GM12878 (cell line): ENCODE results near the gene PHACTR3. TPM values are rescaled to one million over a fixed set of nuclear protein-coding genes. Genes with fewer than 3 reads are reported as not detected.

Experiments used
- ATAC-seq: fragments of 200-7000 bp; cut with Tn5 transposase; 3 replicates; pipeline ENCODE4 v1.9.1; 2020; ENCODE audit warnings: mild to moderate bottlenecking, moderate library complexity
- BruUV-seq: library from RNA; stranded (reverse); fragments of 400-500 nt; replicated peaks from 2 replicates; lab custom pipeline; 2021; lab: Mats Ljungman, UMichigan
- CTCF ChIA-PET: fragments of 300-600 bp; sonication (Branson Sonifier 250); formaldehyde crosslinking; extraction: SDS; loops from one replicate; lab custom pipeline; 2021; ENCODE audit warnings: inconsistent platforms; lab: Yijun Ruan, JAX
- POLR2A ChIA-PET: fragments of 350-600 bp; formaldehyde crosslinking; extraction: SDS; loops from one replicate; lab custom pipeline; 2021; ENCODE audit warnings: inconsistent platforms; lab: Charles Lee
- RAD21 ChIA-PET: fragments of 300-600 bp; sonication (Branson Sonifier 250); formaldehyde crosslinking; loops from one replicate; lab custom pipeline; 2023; ENCODE audit warnings: antibody characterized with exemption; ENCODE audit not compliant: unreplicated experiment; lab: Charles Lee
- SMC1A ChIA-PET: fragments of 300-600 bp; sonication (Branson Sonifier 250); formaldehyde crosslinking; loops from one replicate; lab custom pipeline; 2023; ENCODE audit not compliant: unreplicated experiment, uncharacterized antibody; lab: Charles Lee
- DNase-seq: peaks from one replicate; pipeline ENCODE4 v3.0.0-alpha.2; 2011; ENCODE audit warnings: low read depth, low spot score
- FAIRE-seq: peaks from 3 replicates; lab custom pipeline; 2011; peaks lifted over from hg19 to GRCh38; lab: Jason Lieb, UNC
- H2AFZ ChIP-seq: 2 replicates; pipeline ENCODE4 v1.6.0; 2011; ENCODE audit warnings: low read depth, low read length, control low read depth; ENCODE audit not compliant: control insufficient read depth
- H3K27ac ChIP-seq: 2 replicates; pipeline ENCODE4 v1.5.1; 2011; ENCODE audit warnings: control low read depth; ENCODE audit not compliant: control insufficient read depth, insufficient read depth
- H3K27me3 ChIP-seq, 2 experiments: replicated peaks in 1 of 2; 2 replicates each; pipeline versions ENCODE4 v1.6.0 to v1.6.1; 2011; ENCODE audit warnings: low read length in 1 of 2; ENCODE audit not compliant: control insufficient read depth in 2 of 2, insufficient read depth in 2 of 2
- H3K36me3 ChIP-seq, 2 experiments: 2 replicates each; pipeline ENCODE4 v1.5.1; 2011; ENCODE audit warnings: low read length in 1 of 2; ENCODE audit not compliant: control insufficient read depth in 2 of 2, insufficient read depth in 2 of 2
- H3K4me1 ChIP-seq: 2 replicates; pipeline ENCODE4 v1.6.1; 2011; ENCODE audit warnings: mild to moderate bottlenecking, low read length, moderate library complexity, mixed read lengths; ENCODE audit not compliant: control insufficient read depth, insufficient read depth
- H3K4me2 ChIP-seq: 2 replicates; pipeline ENCODE4 v1.6.0; 2011; ENCODE audit warnings: control low read depth; ENCODE audit not compliant: control insufficient read depth, insufficient read depth
- H3K4me3 ChIP-seq: fragments of 200-600 bp; sonication (generic); 2 replicates; pipeline ENCODE4 v1.5.1; 2016
- H3K79me2 ChIP-seq: 2 replicates; pipeline ENCODE4 v1.6.0; 2011; ENCODE audit warnings: low read length; ENCODE audit not compliant: control insufficient read depth, insufficient read depth
- H3K9ac ChIP-seq: 2 replicates; pipeline ENCODE4 v1.8.0; 2011; ENCODE audit warnings: low read length, control low read depth, mixed read lengths; ENCODE audit not compliant: control insufficient read depth, insufficient read depth
- H3K9me3 ChIP-seq: replicated peaks from 3 replicates; pipeline ENCODE4 v1.5.1; 2011; ENCODE audit warnings: mild to moderate bottlenecking, low read length; ENCODE audit not compliant: control insufficient read depth, insufficient read depth
- H4K20me1 ChIP-seq: 2 replicates; pipeline ENCODE4 v1.6.0; 2011; ENCODE audit not compliant: control insufficient read depth, insufficient read depth
- CBFB ChIP-seq: IDR thresholded peaks from 2 replicates; pipeline ENCODE4 v1.6.1; 2016; ENCODE audit warnings: antibody characterized with exemption, low read depth
- CBX3 ChIP-seq: fragments of 200-600 bp; sonication (generic); IDR thresholded peaks from 2 replicates; pipeline ENCODE4 v1.6.1; 2016; ENCODE audit warnings: low read depth, borderline replicate concordance
- CHD2 ChIP-seq: IDR thresholded peaks from 2 replicates; pipeline ENCODE4 v1.6.1; 2011; ENCODE audit warnings: low read depth, low read length, improper control_type of control experiment, borderline replicate concordance
- CHD4 ChIP-seq: fragments of 200-600 bp; sonication (generic); IDR thresholded peaks from 2 replicates; pipeline ENCODE4 v1.6.1; 2016; ENCODE audit warnings: mild to moderate bottlenecking
- FOS ChIP-seq: IDR thresholded peaks from 3 replicates; pipeline ENCODE4 v1.6.1; 2011; ENCODE audit warnings: borderline replicate concordance; ENCODE audit not compliant: insufficient read length; ENCODE audit errors: extremely low read depth
- HDAC6 ChIP-seq: fragments of 200-600 bp; sonication (generic); IDR thresholded peaks from one replicate; pipeline ENCODE4 v1.8.0; 2017; ENCODE audit warnings: antibody characterized with exemption; ENCODE audit not compliant: unreplicated experiment
- MEF2A ChIP-seq: IDR thresholded peaks from 2 replicates; pipeline ENCODE4 v1.6.1; 2011; ENCODE audit warnings: low read depth, mild to moderate bottlenecking, low read length, moderate library complexity; ENCODE audit not compliant: insufficient read depth
- SP1 ChIP-seq: IDR thresholded peaks from one replicate; pipeline ENCODE4 v1.6.1; 2011; ENCODE audit warnings: low read depth, low read length
- SREBF2 ChIP-seq: IDR thresholded peaks from 2 replicates; pipeline ENCODE4 v1.6.1; 2012; ENCODE audit warnings: mild to moderate bottlenecking, low read length
- ZBTB40 ChIP-seq: fragments of 450-650 bp; IDR thresholded peaks from 2 replicates; pipeline ENCODE4 v1.6.1; 2016; ENCODE audit warnings: mild to moderate bottlenecking, moderate library complexity, borderline replicate concordance
- ZNF274 ChIP-seq: IDR thresholded peaks from one replicate; pipeline ENCODE4 v1.8.0; 2011; ENCODE audit not compliant: insufficient read length, insufficient read depth
- WGBS: methylation state at CpG from one replicate; pipeline ENCODE4 v1.1.6; 2016; ENCODE audit warnings: low lambda C conversion rate; ENCODE audit not compliant: insufficient replicate concordance, insufficient coverage; ENCODE audit errors: missing lambda C conversion rate; 5-methylcytosine and 5-hydroxymethylcytosine counted together
- in situ Hi-C: fragments of 300-500 bp; cut with MboI; formaldehyde crosslinking; loops from 9 replicates; pipeline ENCODE4 v1.14.3; 2018; ENCODE audit warnings: mixed read lengths
- intact Hi-C: fragments of 100-400 bp; cut with micrococcal nuclease; formaldehyde crosslinking; loops from one replicate; pipeline ENCODE4 v1.14.2; 2022; ENCODE audit not compliant: unreplicated experiment
- polyA plus RNA-seq, 11 experiments: library from polyadenylated mRNA; depleted of rRNA in 4 of 11; unstranded in 6 of 11; stranded (reverse) in 5 of 11; fragments of >200 nt; fragmentation: Nextera tagmentation in 4 of 11; fragmentation: Illumina TruSeq in 1 of 11; extraction: Ambion mirVana in 4 of 11; extraction: Trizol in 1 of 11; gene quantifications; 1 replicate in 1 of 11; 2 replicates in 10 of 11; pipeline versions ENCODE4 v1.2.1 to v1.2.3, GENCODE V29; 2011 to 2016; ENCODE audit warnings: inconsistent platforms in 2 of 11, missing spikeins in 2 of 11, low read depth in 1 of 11
- total RNA-seq, 4 experiments: library from RNA; depleted of rRNA in 3 of 4; stranded (reverse); fragments of >200 nt in 3 of 4; fragmentation: Illumina TruSeq in 1 of 4; extraction: Trizol in 1 of 4; gene quantifications; 2 replicates each; pipeline versions ENCODE4 v1.2.1 to v1.2.3, GENCODE V29; 2013 to 2021

Gene PHACTR3
- total and polyA plus RNA-seq, 10 of the 15 experiments (the other 5 are each of a cell fraction or from before 2014, with no cell fraction given), result 0.17 to 2.7 (median 0.27) TPM; not detected in 1

DNA sequence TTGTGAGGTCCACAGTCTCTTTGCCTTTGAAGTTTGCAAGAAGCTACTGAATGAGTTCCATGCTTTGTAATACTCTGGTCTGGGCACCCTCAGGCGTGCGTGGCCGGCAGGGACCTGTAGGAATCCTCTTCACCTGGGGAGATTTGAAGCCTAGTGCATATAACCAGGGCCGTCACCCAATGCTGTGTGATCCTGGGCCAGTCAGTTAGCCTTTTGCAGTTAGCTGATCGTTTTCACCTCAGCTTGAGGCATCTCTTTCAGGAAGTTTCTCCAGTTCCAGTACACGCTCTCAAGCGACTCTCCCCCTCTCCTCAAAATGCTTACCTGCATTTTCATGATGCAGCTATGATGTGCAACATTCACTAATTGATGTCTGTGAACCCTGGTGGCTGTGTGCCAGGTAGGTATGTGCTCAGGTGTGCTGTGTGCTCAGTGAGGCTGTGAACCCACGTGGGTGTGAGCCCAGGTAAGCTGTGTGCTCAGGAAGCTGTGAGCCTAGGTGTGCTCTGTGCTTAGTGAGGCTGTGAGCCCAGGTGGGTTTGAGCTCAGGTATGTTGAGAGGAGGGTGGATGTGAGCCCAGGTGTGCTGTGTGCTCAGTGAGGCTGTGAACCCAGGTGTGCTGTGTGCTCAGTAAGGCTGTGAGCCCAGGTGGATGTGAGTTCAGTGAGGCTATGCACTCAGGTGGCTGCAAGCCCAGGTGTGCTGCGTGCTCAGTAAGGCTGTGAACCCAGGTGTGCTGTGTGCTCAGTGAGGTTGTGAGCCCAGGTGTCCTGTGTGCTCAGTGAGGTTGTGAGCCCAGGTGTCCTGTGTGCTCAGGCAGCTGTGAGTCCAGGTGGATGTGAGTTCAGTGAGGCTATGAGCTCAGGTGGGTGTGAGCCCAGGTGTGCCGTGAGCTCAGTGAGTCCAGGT is 120.4 kb downstream of the PHACTR3 start:
- Histone ChIP-seq H3K4me2 (no peak overlapping the region), H3K27me3 (no peaks in the 10 kb centered on the region), H3K27ac (no peak overlapping the region), H4K20me1 (no peaks in the 10 kb centered on the region), H3K79me2 (no peaks in the 10 kb centered on the region), H3K9ac (no peak overlapping the region), H3K9me3 (no peaks in the 10 kb centered on the region; the same call in 2 of the 3 replicates), H2AFZ (no peak overlapping the region), H3K36me3 (no peaks in the 10 kb centered on the region), H3K4me3 (no peak overlapping the region), H3K4me1 (peaks cover 4% of the 10 kb centered on the region)
- POLR2A ChIA-PET, result no interaction called here
- in situ Hi-C loops, result loop anchor here (5.0 kb wide), 1 partner anchor 48 kb away; no protein-coding TSS in a partner anchor
- intact Hi-C loops, result no loop called here
- RAD21 ChIA-PET, result no interaction called here
- SMC1A ChIA-PET, result no interaction called here
- BruUV-seq, result no TSS peak
- TF ChIP-seq MEF2A (no peak), ZNF274 (no peak), CHD2 (no peak), CBFB (no peak), SREBF2 (no peak)
- 12% methylated on average over 10 of the region's 10 CpGs for WGBS
- FAIRE-seq, result no peak
- CTCF ChIA-PET, result no interaction called here
- no peak for DNase-seq
- no peak for ATAC-seq

- 25% methylated on average over 8 of the region's 8 CpGs for WGBS
- no peak for DNase-seq
- POLR2A ChIA-PET, result no interaction called here
- Histone ChIP-seq H3K4me1 (peaks cover 4% of the 10 kb centered on the region), H2AFZ (no peak overlapping the region), H3K4me2 (no peak overlapping the region), H3K27ac (no peak overlapping the region), H3K36me3 (no peaks in the 10 kb centered on the region), H3K79me2 (no peaks in the 10 kb centered on the region), H3K4me3 (no peak overlapping the region), H3K27me3 (no peaks in the 10 kb centered on the region), H4K20me1 (no peaks in the 10 kb centered on the region), H3K9me3 (no peaks in the 10 kb centered on the region; the same call in 2 of the 3 replicates), H3K9ac (no peak overlapping the region)
- in situ Hi-C loops, result no loop called here
- BruUV-seq, result no TSS peak
- intact Hi-C loops, result no loop called here
- SMC1A ChIA-PET, result no interaction called here
- CTCF ChIA-PET, result no interaction called here
- no peak for FAIRE-seq
- RAD21 ChIA-PET, result no interaction called here
- no peak for ATAC-seq
- TF ChIP-seq ZBTB40, result no peak
- no peak for TF ChIP-seq HDAC6
- TF ChIP-seq CHD4, result no peak
- no peak for TF ChIP-seq FOS
- no peak for TF ChIP-seq CBX3
- TF ChIP-seq SP1, result no peak
These were observed 121.3 kb downstream of the PHACTR3 start for GRCh38 chr20:59725476-59726280.
